B cell (primary cell): ENCODE data around the gene UBL4A. TPM values are rescaled to one million over a fixed set of nuclear protein-coding genes. Genes with fewer than 3 reads are reported as not detected.

ENCODE experiments used
- ATAC-seq: fragments of 200-7000 bp; cut with Tn5 transposase; one replicate; pipeline ENCODE4 v1.10.0; 2021; ENCODE audit warnings: low read depth, mild to moderate bottlenecking, moderate number of reproducible peaks, moderate library complexity
- CTCF ChIA-PET: fragments of 350-600 bp; sonication (Branson Sonifier 250); formaldehyde crosslinking; loops from one replicate; lab custom pipeline; 2021; ENCODE audit warnings: antibody characterized with exemption, inconsistent platforms; lab: Charles Lee
- POLR2A ChIA-PET: fragments of 350-600 bp; sonication (Branson Sonifier 250); formaldehyde crosslinking; loops from one replicate; lab custom pipeline; 2021; ENCODE audit warnings: antibody characterized with exemption; lab: Charles Lee
- DNase-seq: peaks from one replicate; pipeline ENCODE4 v3.0.0; 2013
- H2AFZ ChIP-seq: 2 replicates; pipeline ENCODE4 v1.6.1; 2012; ENCODE audit warnings: mild to moderate bottlenecking, low read depth, low read length; ENCODE audit not compliant: insufficient read depth, poor library complexity, severe bottlenecking
- H3K27ac ChIP-seq, 2 donors: 1 replicate in 1 of 2; 2 replicates in 1 of 2; pipeline ENCODE4 v1.5.1; 2012 to 2013; ENCODE audit warnings: low read length in 2 of 2, mild to moderate bottlenecking in 2 of 2, moderate library complexity in 1 of 2
- H3K27me3 ChIP-seq, 4 experiments: fragments of 200-600 bp in 1 of 4; sonication (generic) in 1 of 4; replicated peaks in 1 of 4; 1 replicate in 2 of 4; 2 replicates in 2 of 4; pipeline versions ENCODE4 v1.6.1 to v1.7.0; 2013 to 2016; ENCODE audit warnings: low read length in 3 of 4, mild to moderate bottlenecking in 2 of 4, mixed read lengths in 1 of 4, moderate library complexity in 1 of 4; ENCODE audit not compliant: insufficient read depth in 4 of 4, control insufficient read depth in 3 of 4; ENCODE audit errors: control extremely low read depth in 1 of 4
- H3K36me3 ChIP-seq, 2 experiments: replicated peaks in 1 of 2; 1 replicate in 1 of 2; 2 replicates in 1 of 2; pipeline versions ENCODE4 v1.6.1 to v1.7.1; 2013; ENCODE audit warnings: low read length in 1 of 2; ENCODE audit not compliant: insufficient read depth in 2 of 2, control insufficient read depth in 1 of 2; ENCODE audit errors: control extremely low read depth in 1 of 2, extremely low read depth in 1 of 2
- H3K4me1 ChIP-seq, 2 donors: fragments of 200-600 bp in 1 of 2; sonication (generic) in 1 of 2; 1 replicate in 1 of 2; 2 replicates in 1 of 2; pipeline versions ENCODE4 v1.5.1 to v1.6.1; 2013 to 2017; ENCODE audit warnings: low read length in 2 of 2; ENCODE audit not compliant: control insufficient read depth in 2 of 2, insufficient read depth in 2 of 2
- H3K4me2 ChIP-seq: replicated peaks from 2 replicates; pipeline ENCODE3; 2012; ENCODE audit warnings: mild to moderate bottlenecking, low read depth, low read length; ENCODE audit not compliant: poor library complexity, severe bottlenecking
- H3K4me3 ChIP-seq, 5 experiments: fragments of 200-600 bp in 1 of 5; sonication (generic) in 1 of 5; 1 replicate in 3 of 5; 2 replicates in 2 of 5; pipeline versions ENCODE4 v1.5.1 to v1.7.0; 2011 to 2016; ENCODE audit warnings: low read length in 4 of 5, mild to moderate bottlenecking in 4 of 5, low read depth in 2 of 5, control low read depth in 1 of 5, moderate library complexity in 1 of 5; ENCODE audit not compliant: insufficient read depth in 1 of 5; ENCODE audit errors: control extremely low read depth in 1 of 5, extremely low read depth in 1 of 5
- H3K79me2 ChIP-seq: fragments of 200-600 bp; sonication (generic); one replicate; pipeline ENCODE4 v1.6.0; 2016; ENCODE audit warnings: low read length; ENCODE audit not compliant: control insufficient read depth, insufficient read depth
- H3K9ac ChIP-seq: fragments of 200-600 bp; sonication (generic); 2 replicates; pipeline ENCODE4 v1.6.1; 2017; ENCODE audit warnings: mild to moderate bottlenecking, low read length, moderate library complexity
- H3K9me3 ChIP-seq, 3 donors: one replicate each; pipeline versions ENCODE4 v1.6.1 to v1.7.1; 2013; ENCODE audit warnings: low read length in 2 of 3; ENCODE audit not compliant: control insufficient read depth in 2 of 3, insufficient read depth in 1 of 3; ENCODE audit errors: control extremely low read depth in 1 of 3
- H4K20me1 ChIP-seq: 2 replicates; pipeline ENCODE4 v1.6.0; 2012; ENCODE audit warnings: mild to moderate bottlenecking, low read length; ENCODE audit not compliant: insufficient read depth, control insufficient read depth, poor library complexity, severe bottlenecking
- H3K27ac Mint-ChIP-seq: one replicate; pipeline ENCODE4 v1.8.0; 2021; ENCODE audit warnings: mixed read lengths
- H3K27me3 Mint-ChIP-seq: one replicate; pipeline ENCODE4 v1.8.0; 2021; ENCODE audit warnings: mixed read lengths
- H3K4me1 Mint-ChIP-seq: one replicate; pipeline ENCODE4 v1.8.0; 2021; ENCODE audit warnings: mixed read lengths
- H3K4me3 Mint-ChIP-seq: one replicate; pipeline ENCODE4 v1.8.0; 2021; ENCODE audit warnings: mixed read lengths
- H3K9me3 Mint-ChIP-seq: one replicate; pipeline ENCODE4 v1.8.0; 2022; ENCODE audit warnings: mixed read lengths; ENCODE audit not compliant: insufficient read depth
- EZH2 ChIP-seq: IDR thresholded peaks from 2 replicates; pipeline ENCODE4 v1.6.1; 2012; ENCODE audit warnings: borderline replicate concordance, low read depth, mild to moderate bottlenecking, moderate library complexity, low read length; ENCODE audit not compliant: insufficient read depth, poor library complexity, severe bottlenecking
- WGBS: methylation state at CpG from one replicate; pipeline ENCODE4 v1.1.5; 2013; ENCODE audit warnings: missing lambda C conversion rate; ENCODE audit not compliant: insufficient coverage; 5-methylcytosine and 5-hydroxymethylcytosine counted together
- intact Hi-C: fragments of 100-400 bp; cut with micrococcal nuclease; formaldehyde crosslinking; loops from one replicate; pipeline ENCODE4 v1.10.0; 2022
- polyA plus RNA-seq: library from polyadenylated mRNA; depleted of rRNA; stranded (reverse); fragments of >200 nt; gene quantifications from 2 replicates; pipeline ENCODE4 v1.2.3, GENCODE V29; 2012
- total RNA-seq, 2 donors: library from RNA; stranded (reverse); fragments of 120-200 nt in 1 of 2; gene quantifications; 1 replicate in 1 of 2; 2 replicates in 1 of 2; pipeline versions ENCODE4 v1.2.3 to v1.2.4, GENCODE V29; 2013 to 2022
- TF ChIP-seq, protein P1 (sequence below): fragments of 200-600 bp; IDR thresholded peaks from one replicate; pipeline ENCODE4 v1.8.0; 2022; ENCODE audit warnings: antibody characterized with exemption, mild to moderate bottlenecking

Gene UBL4A
- total and polyA plus RNA-seq, 2 donors (not counting 1 experiment from before 2014, with no cell fraction given): 13.1 to 23.3 TPM

DNA sequence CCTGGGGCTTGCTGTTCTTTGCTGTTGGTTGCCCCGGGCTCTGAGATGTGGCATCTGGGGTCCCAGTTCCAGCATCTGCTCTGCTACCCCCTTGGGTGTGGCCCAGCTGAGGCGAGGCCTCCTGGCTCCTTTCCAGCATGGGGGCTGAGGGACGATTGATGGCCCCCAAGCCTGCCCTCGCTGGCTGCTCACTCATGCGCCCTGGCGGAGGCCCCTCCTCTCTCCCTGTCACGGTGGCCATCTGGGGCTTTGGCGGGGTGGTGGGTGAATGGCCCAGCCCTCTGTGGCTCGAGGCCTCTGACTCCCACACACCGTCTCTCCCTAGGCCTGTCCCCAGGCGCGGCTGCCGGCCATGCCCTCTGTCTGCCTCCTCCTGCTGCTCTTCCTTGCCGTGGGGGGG lies 26.6 kb downstream of the UBL4A start:
- Histone ChIP-seq H3K4me3 (no peak overlapping the region), H3K4me2 (peak overlapping the region; percentile 85), H3K9me3 (no peaks in the 10 kb centered on the region), H3K79me2 (peaks cover 22% of the 10 kb centered on the region), H2AFZ (no peak overlapping the region), H3K9ac (no peak overlapping the region), H4K20me1 (no peaks in the 10 kb centered on the region), H3K4me1 (peaks cover 6 to 18% of the 10 kb centered on the region in 2 donors), H3K36me3 (peaks cover 0 to 8% of the 10 kb centered on the region in 2 experiments), H3K27me3 (no peaks in the 10 kb centered on the region), H3K27ac (no peak overlapping the region)
- CTCF ChIA-PET: interaction anchor here (1.2 kb wide), 1 partner anchor 8 kb away, joined by 3 read pairs; no protein-coding TSS in a partner anchor
- Mint-ChIP-seq H3K4me3 (peak overlapping the region; percentile 59), H3K27me3 (no peaks in the 10 kb centered on the region), H3K27ac (peak overlapping the region; percentile 20), H3K4me1 (peaks cover 14% of the 10 kb centered on the region), H3K9me3 (no peaks in the 10 kb centered on the region)
- ATAC-seq (no peak), DNase-seq (no peak)
- intact Hi-C loops: loop anchor here (5.0 kb wide), 3 partner anchors 32 to 57 kb away; partner anchors contain the start of genes FAM3A, SLC10A3 and TAFAZZIN
- TF ChIP-seq, protein P1, sequence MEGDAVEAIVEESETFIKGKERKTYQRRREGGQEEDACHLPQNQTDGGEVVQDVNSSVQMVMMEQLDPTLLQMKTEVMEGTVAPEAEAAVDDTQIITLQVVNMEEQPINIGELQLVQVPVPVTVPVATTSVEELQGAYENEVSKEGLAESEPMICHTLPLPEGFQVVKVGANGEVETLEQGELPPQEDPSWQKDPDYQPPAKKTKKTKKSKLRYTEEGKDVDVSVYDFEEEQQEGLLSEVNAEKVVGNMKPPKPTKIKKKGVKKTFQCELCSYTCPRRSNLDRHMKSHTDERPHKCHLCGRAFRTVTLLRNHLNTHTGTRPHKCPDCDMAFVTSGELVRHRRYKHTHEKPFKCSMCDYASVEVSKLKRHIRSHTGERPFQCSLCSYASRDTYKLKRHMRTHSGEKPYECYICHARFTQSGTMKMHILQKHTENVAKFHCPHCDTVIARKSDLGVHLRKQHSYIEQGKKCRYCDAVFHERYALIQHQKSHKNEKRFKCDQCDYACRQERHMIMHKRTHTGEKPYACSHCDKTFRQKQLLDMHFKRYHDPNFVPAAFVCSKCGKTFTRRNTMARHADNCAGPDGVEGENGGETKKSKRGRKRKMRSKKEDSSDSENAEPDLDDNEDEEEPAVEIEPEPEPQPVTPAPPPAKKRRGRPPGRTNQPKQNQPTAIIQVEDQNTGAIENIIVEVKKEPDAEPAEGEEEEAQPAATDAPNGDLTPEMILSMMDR: no peak
- TF ChIP-seq EZH2: no peak
- WGBS: 83% methylated on average over 5 of the region's 14 CpGs
- POLR2A ChIA-PET: interaction anchor here (1.3 to 2.2 kb wide), 3 partner anchors 17 to 62 kb away, joined by 3 to 7 read pairs (median 6); partner anchors contain the start of genes RPL10 and TAFAZZIN
